GM18873 (cell line): Measurements from ENCODE around the gene CXorf66.
"Not testable (repeated sequence)": the region's sequence is repeated elsewhere in the genome, so short reads cannot be mapped to it uniquely, and the experiment has no call there.

Experiments used
- ATAC-seq: cut with Tn5 transposase; IDR thresholded peaks from one replicate; pipeline ENCODE4 v1.9.1; 2021; ENCODE audit warnings: mild to moderate bottlenecking, moderate library complexity, moderate number of reproducible peaks; ENCODE audit not compliant: unreplicated experiment, low FRiP score

CXorf66 gene

GRCh38 chrX:139965421-139965820 is at the start of gene CXorf66:
TSS of gene CXorf66 (minus strand) at chrX:139965521. CDS start at chrX:139965496, 25 bp downstream.
- ATAC-seq = no peak

GRCh38 chrX:139982856-139983255 is 17.5 kb upstream of the CXorf66 start:
- no peak for ATAC-seq

- no peak for ATAC-seq
Measured at GRCh38 chrX:139974471-139974870, 9.2 kb upstream of the CXorf66 start.

GRCh38 chrX:139972629-139973624 is 7.6 kb upstream of the CXorf66 start:
- ATAC-seq = no peak

- ATAC-seq = no peak
Measured at GRCh38 chrX:139972113-139972512, 6.8 kb upstream of the CXorf66 start.

- no peak for ATAC-seq
Measured at GRCh38 chrX:139971394-139971749, 6.1 kb upstream of the CXorf66 start.

GRCh38 chrX:139969286-139969685 is 4.0 kb upstream of the CXorf66 start:
- ATAC-seq = no peak

GRCh38 chrX:139967750-139968149 is 2.4 kb upstream of the CXorf66 start:
- ATAC-seq = no peak

GRCh38 chrX:139967300-139967699 is 2.0 kb upstream of the CXorf66 start:
- no peak for ATAC-seq

- ATAC-seq = not testable (repeated sequence)
Measured at GRCh38 chrX:139966159-139966558, 838 bp upstream of the CXorf66 start.

GRCh38 chrX:139961091-139961490 is 4.2 kb downstream of the CXorf66 start:
- ATAC-seq = not testable (repeated sequence)

GRCh38 chrX:139949703-139950102 is 15.6 kb downstream of the CXorf66 start:
- ATAC-seq = no peak

GRCh38 chrX:139945075-139945474 is 20.2 kb downstream of the CXorf66 start:
- ATAC-seq = no peak

- ATAC-seq = no peak
Measured at GRCh38 chrX:139936259-139936658, 29.1 kb downstream of the CXorf66 start.

- no peak for ATAC-seq
Measured at GRCh38 chrX:139933904-139934303, 31.4 kb downstream of the CXorf66 start.

- peak; percentile 68 for ATAC-seq
Measured at GRCh38 chrX:139932901-139933796, 32.2 kb downstream of the CXorf66 start, which contains the start of gene ATP11C. TSS of gene ATP11C (minus strand) at chrX:139933053. CDS start at chrX:139932042, 1,011 bp downstream.

- ATAC-seq = peak; percentile 33
Measured at GRCh38 chrX:139932073-139932900, 33.0 kb downstream of the CXorf66 start.

- no peak for ATAC-seq
Measured at GRCh38 chrX:139931646-139932072, 33.7 kb downstream of the CXorf66 start.

GRCh38 chrX:139930916-139931645 is 34.2 kb downstream of the CXorf66 start:
- no peak for ATAC-seq
